GM18867 (cell line): ENCODE results near the gene CCDC60.

Experiments
- ATAC-seq: cut with Tn5 transposase; IDR thresholded peaks from one replicate; pipeline ENCODE4 v1.9.1; 2021; ENCODE audit warnings: mild to moderate bottlenecking, moderate library complexity; ENCODE audit not compliant: unreplicated experiment

Gene CCDC60

DNA sequence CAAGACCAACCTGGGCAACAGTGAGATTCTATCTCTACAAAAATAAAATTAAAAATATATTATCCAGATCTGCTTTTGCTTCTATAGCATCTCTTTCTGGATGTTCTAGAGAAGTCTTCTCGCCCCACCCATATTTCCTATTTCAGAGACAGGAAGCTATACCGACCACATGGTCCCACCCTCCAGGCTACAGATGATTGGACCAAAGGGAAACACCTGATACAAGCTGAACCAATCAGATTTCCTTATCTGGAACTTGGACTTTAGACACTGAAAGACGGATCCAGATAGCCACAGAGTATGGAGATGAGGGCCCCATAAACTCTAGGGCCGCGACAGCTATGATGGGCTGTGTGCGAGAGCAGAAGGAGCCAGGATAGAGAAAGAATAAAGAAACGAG, 48.7 kb downstream of the CCDC60 start:
- no peak for ATAC-seq

DNA sequence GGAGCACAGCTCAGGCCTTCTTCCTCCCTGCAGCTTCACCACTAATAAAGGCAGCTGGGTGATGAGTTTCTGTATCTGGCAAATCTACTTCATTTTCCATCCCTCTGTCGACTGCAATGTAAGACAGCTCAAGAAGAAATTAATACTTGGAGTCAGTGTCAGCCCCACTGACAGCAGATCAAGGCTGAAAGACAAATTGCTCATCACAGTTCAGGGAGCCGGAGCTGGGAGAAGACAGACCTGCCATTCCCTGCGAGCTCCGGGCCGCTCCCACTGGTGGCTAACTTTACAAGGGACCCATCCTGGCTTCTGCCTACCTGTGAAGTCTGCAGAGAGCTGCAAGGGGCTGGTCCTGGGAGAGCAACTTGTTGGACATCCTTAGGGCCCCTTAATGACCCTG, 49.8 kb downstream of the CCDC60 start:
- no peak for ATAC-seq

DNA sequence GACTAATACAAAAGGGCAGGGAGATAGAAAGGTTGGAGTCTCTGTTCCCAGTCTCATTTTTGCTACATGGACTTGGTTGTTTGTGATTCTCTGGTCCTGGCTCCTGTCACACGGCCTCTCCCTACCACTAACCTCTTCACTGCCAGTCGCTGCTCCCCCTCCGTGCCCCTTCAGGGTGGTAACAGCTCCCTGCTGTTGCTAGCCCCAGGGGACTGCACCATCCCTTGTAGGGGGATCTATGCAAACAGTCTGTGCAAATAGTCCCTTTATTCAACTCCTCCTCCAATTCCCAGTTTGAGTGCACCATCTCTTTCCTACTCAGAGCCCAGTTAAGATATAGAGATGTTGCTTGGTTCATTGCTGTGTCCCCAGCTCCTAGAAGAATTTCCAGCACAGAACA, 51.1 kb downstream of the CCDC60 start:
- ATAC-seq = no peak

DNA sequence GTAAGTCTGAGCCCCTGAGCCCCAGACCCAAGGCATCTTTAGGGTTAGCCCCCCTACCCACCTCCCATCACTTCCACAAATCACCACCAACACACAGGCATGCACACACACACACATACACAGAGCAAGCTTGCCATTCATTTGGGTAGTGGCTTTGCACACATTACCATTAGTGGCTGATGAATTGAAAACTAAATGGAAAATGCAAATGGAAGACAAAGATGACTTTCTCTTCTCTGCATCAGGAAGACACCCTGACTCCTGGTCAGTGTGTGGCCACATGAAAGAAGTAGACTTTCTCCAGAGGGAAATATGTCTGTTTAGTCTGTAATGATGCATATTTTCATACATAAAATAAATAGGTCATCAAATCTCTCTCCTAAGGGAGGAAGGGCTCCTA, 55.2 kb downstream of the CCDC60 start:
- ATAC-seq = no peak

DNA sequence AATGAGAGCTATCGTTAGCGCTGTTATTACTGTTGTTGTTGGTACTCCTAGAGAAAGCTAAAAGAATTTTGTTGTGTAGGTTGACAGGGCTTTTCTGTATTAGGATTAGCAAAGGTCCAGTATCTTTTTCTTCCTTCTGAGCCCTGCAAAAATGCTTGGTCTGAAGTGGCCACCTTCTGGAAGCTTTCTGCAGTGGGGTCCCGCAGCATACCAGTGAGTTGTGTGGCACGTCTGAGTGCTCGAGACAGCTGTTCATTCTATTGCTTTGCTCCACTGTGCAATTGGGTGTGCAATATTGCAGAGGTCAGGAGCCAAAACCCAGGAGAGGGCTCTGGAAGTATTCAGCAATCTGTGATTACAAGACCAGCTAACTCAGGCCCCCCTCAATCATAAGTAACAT, 57.1 kb downstream of the CCDC60 start:
- ATAC-seq = no peak

DNA sequence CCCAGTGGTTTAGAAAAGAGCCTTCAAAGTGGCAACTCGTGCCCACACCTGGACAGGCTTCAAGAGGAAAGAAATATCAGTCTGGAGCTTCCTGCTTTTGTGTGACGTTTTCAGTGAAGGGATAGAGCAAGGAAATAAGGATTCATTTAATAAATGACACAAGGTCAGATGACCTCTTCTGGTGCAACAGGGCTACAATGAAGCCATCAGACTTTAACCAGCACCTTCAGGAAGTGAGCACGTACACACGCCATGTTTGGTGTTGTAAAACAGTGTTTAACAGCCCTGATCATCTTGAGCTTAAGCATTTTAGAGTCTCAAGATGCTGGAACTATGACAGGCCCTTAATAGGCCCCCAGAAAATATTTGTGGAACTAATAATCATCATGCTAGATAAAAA, 59.1 kb downstream of the CCDC60 start:
- no peak for ATAC-seq

DNA sequence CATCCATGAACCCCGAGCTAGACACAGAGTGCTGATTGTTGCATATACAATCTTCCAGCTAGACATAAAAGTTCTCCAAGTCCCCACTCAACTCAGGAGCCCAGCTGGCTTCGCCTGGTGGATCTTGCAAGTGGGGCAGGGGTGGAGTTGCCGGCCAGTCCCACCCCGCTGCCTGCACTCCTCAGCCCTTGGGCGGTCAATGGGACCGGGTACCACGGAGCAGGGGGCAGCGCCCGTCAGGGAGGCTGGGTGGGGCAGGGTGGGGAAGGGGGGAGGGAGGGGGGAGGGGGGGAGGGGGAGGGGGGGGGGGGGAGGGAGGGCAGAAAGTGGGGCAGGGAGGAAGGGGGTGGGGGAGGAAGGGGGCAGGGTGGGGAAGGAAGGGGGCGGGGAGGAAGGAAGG, 63.0 kb downstream of the CCDC60 start:
- no peak for ATAC-seq

DNA sequence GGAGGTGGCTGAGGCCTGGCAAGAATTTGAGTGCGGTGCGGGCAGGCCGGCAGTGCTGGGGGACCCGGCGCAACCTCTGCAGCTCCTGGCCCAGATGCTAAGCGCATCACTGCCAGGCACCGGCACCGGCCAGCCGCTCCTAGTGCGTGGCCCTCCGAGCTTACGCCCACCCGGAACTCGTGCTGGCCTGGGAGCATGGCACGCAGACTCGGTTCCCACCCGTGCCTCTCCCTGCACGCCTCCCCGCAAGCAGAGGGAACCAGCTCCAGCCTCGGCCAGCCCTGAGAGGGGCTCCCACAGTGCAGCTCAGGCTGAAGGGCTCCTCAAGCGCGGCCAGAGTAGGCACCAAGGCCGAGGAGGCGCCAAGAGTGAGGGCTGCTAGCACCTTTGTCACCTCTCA, 63.7 kb downstream of the CCDC60 start:
- no peak for ATAC-seq

DNA sequence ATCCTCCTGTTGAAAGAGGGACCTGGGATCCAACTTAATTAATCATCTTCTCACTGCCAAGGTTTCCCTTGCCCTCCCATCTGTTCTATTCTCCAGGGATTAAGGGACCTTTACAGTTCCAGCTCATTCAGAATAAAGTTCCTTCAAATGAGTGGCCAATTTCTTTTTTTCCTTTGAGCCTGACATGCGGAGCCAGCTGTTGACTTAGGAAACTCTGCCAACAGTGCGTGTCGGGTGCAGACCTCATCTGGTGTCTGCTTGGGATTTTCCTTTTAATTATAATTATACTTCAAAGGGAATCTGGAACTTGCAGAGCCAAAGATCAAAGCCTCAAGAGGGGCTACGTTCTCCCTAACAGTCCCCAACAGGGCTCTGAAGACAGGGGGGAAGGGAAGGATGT, 64.8 kb downstream of the CCDC60 start:
- no peak for ATAC-seq

DNA sequence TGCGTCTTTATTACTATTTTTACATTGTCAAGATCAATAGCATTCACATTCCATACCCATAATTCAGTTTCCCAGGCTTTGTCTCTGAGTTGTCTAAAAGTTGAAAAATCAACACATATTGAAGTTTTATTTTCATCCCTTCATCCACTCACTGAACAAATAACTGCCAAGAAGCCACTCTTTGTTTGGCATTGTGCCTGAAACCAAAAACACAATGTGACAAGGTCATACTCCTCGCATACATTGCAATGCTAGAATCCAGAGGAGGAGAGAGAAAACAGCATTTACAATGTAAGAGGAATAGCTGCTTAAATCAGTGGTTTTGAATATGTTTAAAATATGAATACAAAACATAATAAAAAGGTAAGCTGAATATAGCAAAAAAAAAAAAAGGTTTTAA, 71.8 kb downstream of the CCDC60 start:
- ATAC-seq = no peak

DNA sequence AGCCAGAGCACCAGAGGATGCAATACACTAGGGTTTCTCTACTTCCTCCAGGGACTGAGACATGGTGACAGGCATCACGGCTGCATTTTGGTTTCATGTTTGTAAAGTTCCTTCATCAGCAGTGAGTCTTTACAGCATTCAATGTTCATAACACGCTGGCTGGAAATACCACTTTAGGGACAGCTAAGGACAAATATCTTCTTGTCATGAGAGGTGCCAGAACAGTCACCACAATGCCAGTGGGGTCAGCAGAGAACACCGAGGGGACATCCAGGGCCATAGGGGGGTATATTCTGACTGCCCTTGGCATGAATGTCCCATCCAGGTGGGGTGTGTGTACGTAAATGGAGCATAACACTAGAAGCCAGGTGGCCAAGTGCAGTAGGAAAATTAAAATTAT, 72.3 kb downstream of the CCDC60 start:
- ATAC-seq = no peak

DNA sequence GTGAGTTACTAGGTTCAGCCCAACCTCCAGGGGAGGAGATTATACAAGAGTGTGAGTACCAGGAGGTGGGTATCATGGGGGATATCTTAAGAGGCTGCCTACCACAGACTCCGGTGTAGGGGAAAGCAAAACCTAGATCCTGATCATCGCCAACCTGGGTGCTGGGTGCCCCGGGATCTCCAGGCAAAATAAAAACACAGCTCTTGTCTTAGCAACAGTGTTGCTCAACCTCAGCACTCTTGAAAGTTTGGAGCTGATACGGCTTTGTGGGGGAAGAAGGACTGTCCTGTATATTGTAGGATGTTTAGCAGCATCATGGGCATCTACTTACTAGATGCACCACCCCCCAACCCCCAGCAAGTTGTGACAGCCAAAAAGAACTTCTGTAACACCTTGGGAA, 74.5 kb downstream of the CCDC60 start:
- no peak for ATAC-seq

DNA sequence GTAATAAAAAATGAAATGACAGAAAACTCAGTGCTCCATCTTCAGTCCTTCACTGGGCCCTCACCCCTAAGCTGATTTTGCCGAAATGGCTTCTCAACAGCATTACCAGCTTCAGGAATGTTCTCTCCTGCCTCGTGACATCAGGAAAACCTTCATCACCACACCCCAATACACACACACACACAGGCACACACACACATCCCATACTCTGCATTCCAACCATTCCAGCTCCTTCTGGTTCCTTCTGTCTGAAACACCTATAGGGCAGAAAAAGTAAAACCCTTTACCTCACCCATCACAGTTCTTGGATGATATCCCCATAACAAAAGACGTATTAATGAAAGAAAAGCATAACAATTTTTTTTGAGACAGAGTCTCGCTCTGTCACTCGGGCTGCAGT, 75.9 kb downstream of the CCDC60 start:
- no peak for ATAC-seq

DNA sequence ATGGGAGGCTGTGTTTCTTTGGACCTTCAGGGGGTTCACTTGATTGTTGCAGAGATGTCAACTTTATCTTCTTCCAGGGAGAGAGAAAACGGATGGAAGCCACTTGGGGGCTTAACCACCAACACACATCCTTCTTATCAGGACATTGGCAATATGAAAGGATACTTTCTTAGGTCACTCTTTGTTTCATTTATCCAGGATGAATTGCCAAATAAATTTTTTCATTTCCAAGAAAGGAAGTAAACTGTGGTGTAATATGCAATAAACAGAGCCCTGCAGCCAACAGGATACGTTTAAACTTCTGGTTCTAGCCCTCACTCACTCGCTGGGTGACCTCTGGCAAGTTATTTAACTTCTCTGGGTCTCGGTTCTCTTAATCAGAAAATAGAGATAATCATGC, 77.8 kb downstream of the CCDC60 start:
- ATAC-seq = no peak

DNA sequence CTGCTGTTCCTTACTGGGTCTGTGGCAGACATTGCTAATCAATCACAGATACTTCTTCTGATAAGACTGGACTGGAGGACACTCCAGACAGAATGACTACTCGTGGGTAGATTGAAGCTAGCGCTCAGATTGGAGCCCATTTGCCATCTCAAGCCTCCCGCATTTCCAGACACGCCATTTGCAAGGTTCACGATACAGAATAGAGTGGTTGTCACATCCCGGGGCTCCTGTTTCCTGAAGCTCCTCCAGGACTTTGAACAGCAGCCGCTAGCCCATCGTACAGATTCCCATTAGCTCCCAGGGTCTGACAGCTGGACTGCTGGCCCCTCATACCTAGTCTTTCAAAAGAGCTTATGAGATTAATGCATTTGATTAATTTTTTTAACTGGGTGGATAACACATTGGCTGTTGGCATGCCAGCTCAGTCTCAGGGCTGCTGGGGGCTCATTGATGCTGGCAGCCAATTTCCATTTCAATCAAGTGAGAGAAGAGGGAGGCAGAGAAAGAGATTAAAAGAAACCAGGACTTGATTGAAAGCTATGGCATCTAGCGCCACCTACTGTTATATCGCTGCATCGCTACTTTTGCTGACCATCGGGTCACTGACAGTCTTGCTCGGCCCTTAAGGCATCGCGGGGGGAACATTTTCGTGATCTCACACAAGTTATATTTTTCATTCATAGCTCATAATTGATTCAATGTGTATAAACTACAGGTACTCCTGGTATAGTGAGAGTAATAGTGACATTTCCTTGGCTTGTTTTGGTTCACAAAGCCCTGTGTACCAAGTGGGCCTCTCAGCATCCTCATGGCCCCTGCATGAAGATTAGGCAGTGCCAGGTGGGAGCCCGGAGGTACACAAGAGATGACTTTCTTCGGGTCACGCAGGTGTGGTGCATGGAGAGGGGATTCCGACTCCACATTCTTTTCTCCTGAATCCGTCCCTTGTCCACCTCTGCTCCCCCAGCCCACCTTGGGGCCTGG, 78.6 kb downstream of the CCDC60 start:
- no peak for ATAC-seq

DNA sequence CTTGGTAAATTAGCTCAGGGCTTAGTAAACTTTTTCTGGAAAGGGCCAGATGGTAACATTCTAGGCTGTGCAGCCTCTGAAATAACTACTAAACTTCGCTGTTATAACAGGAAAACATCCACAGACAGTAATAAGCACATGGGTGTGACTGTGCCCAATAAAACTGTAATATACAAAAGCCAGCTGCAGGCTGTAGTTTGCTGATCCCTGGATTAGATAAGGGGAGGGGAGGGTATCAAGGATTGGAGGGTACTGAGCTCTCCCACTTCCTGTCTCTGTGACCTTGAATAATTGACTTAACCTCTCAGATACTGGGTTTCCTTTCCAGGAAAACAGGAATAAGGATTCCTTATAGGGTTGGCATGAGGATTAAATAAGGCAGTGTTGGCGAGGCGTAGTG, 81.2 kb downstream of the CCDC60 start:
- ATAC-seq = no peak

DNA sequence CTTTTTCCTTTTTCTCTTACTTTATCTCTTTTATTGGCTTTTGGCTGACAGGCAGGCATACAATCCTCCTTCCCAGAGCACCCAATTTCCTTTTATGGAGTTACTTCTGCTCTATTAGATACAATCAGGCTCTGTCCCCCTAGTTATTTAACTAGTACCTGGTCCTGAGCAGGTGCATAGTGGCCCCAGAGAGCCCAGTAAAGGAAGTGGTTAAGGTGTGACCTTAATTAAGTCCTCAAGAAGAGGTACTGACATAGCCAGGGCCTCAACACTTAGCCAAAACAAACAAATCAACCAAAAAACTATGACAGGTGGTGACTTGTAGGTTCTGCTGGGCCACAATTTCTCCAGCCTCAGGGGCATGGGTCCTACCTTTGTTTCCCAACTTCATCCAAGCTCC, 82.9 kb downstream of the CCDC60 start:
- no peak for ATAC-seq

DNA sequence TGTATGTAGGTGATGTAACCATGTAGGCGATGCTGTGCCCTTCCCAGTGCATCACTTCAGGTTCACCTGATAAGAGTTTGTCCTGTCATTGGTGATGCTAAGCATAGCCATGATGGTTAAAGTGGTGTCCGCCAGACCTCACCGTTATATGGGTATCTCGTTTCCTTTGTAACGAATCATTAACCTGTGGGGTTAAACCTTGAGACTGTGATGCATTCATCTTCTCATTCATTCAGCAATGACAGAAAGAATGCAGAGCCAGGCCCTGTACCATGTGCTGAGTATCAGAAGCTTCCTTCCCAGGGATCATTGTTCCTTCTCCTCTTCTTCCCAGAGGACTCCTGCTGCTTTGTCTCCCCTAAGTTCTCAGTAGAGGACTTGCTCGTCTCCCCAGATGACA, 84.9 kb downstream of the CCDC60 start:
- no peak for ATAC-seq

DNA sequence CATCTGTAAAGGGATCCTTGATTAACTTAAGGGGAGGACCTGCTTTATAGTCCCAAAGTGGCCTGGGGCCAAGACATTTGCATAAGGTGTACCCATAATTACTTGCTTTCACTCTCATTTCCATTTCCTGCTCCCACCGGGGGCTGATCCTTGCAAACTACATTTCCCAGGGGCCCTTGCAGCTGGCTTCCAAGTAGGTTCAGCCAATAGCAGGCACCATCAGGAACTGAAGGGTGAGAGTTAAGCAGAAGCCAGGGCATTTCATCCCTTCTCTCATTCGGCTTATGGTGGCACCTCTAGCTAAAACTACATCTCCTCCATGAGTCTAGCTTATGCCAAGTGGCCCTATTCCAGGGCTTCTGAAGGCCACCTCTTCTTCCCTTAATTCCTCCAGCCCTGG, 88.8 kb downstream of the CCDC60 start:
- ATAC-seq = no peak

DNA sequence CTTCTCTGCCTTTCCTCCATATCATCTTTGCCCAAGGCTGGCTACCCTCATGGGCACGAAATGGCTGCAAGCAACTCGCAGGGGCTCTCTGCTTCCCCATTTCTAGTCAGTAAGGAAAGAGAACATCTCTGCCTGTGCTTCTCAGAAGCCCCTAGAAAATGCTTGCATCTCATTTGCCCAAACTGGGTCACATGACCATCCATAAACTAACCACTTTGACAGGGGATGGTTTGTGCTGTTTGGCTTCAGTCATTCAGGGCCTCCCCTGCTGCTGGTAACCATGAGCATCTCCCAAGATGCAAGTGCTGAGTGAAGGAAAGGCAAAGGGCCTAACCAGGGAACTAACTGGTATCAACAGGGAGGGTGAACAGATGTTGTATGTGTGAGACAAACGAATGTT, 91.1 kb downstream of the CCDC60 start:
- no peak for ATAC-seq

DNA sequence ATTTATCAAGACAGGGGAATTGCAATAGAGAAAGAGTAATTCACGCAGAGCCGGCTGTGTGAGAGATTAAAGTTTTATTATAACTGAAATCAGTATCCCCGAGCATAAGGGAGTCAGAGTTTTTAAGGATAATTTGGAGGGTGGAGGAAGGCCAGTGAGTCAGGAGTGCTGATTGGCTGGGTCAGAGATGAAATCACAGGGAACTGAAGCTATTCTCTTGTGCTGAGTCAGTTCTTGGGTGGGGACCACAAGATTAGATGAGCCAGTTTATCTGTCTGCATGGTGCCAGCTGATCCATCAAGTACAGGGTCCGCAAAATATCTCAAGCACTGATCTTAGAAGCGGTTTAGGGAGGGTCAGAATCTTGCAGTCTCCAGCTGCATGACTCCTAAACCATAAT, 96.6 kb downstream of the CCDC60 start:
- no peak for ATAC-seq

DNA sequence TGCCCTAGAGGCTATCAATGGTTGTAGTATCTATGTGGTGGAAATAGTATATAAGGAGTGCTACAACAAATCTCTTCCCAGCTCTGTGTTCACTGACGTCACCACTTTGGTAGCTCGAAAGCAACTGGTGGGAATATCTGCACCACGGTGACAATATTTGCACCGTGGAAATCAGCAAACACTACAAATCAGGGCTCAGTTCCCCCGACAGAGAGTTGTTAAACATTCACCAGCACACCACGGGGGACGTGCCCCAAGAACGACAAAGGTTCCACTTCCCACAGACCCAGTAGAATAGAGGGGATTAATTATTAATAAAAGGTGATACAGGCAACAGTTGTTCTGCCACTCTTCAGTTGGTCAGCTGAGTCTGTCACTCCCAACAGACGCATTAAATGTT, 98.4 kb downstream of the CCDC60 start:
- no peak for ATAC-seq

DNA sequence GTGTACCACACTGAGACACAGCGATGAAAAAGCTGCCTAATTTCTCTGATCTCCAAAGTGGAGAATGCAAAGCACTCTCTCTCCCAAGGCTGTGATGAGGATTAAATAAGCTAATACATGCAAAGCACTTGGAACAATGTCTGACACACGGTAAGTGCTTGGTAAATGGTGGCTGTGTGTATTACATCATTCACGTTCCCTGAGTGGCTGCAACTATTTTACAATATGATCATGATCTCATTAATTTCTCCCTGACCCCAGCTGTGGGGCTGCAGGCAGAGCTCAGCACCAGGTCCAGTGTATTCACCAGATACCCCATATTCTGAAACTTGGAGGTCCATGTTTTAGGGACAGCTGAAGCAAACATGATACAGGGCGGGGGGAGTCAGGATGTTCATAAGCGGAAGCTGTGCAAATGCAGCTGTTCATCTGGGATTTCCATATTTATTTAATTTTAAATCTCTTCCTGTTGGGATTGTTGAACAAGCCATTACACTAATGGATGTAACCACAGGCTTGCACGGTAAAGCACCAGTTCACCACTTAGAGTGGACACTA, 106.4 kb downstream of the CCDC60 start:
- no peak for ATAC-seq
